Measurements from ENCODE around the gene CHKA. TPM values are rescaled to one million over a fixed set of nuclear protein-coding genes. Genes with fewer than 3 reads are reported as not detected.
"Not testable (repeated sequence)": the region's sequence is repeated elsewhere in the genome, so short reads cannot be mapped to it uniquely, and the experiment has no call there.

Gene CHKA
- total RNA-seq, 1 donor from 2014 or later = 66.2 TPM

GRCh38 chr11:68116126-68116525 is 5.1 kb downstream of the CHKA start:
- no peak for DNase-seq (ENCODE audit: low spot score)

DNA sequence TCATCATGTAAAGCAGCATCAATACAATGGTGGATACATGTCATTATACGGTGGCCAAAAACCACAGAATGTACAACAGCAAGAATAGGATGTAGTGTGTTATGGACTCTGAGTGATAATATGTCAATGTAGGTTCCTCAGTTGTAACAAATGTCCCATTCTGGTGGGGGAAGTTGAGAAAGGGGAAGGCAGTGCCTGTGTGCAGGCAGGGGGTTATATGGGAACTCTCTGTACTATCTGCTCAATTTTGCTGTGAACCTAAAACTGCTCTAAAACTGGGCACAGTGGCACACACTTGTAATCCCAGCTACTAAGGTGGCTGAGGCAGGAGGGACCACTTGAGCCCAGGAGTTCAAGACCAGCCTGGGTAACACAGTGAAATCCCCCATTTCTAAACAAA is 5.9 kb downstream of the CHKA start:
- DNase-seq (ENCODE audit: low spot score) = peak; percentile 22

- DNase-seq (ENCODE audit: low spot score) = no peak
These were observed 7.2 kb downstream of the CHKA start for GRCh38 chr11:68113986-68114385.

DNA sequence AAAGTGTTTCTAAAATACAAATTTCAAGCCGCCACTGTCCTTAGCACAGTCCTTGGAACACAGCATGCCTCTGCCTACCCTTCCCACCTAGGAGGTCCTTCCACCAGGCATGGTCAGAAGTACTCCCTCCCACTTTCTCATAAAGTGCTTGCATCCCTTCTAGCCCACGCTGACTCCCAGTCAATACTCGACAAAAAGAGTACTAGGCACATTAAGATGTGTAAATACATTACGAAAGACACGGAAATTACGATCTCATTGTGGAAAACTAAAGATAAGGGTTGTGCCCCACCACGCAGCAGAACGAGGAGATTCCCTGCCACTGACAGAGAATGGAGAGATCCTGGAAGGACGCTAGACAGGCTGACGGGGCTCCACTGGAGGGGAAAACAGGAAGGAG is 13.5 kb downstream of the CHKA start:
- no peak for DNase-seq (ENCODE audit: low spot score)

DNA sequence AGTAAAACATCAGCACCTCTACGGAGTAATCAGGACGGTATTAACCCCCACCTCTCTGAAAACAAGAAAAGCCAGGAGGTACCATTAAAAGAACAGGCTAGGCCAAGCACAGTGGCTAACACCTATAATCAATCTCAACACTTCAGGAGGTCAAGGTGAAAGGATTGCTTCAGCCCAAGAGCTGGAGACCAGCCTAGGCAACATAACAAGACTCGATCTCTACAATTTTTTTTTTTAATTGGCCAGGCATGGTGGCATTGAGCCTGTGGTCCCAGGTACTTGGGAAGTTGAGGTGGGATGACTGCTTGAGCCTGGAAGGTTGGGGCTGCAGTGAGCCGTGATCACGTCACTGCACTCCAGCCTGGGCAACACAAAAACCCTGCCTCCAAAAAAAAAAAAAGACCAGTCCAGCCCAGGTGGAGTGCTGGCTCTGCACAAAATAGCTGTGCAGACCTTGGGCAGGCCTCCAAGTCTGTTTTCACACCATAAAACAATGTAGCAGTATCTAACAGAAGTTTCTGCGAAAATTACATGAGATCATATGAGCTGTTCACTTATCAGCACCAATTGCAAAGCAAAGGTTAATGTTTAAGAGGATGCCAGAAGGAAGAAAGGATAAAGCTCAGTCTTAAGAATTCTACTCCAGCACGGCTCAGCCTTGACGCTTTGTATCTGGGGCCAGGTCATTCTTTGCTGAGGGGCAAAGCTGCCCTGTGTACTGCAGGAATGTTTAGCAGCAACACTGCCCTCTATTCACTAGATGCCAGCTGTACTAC is 14.8 kb downstream of the CHKA start:
- DNase-seq (ENCODE audit: low spot score) = no peak

- no peak for DNase-seq (ENCODE audit: low spot score)
These were observed 21.4 kb downstream of the CHKA start for GRCh38 chr11:68099474-68100405.

- DNase-seq (ENCODE audit: low spot score) = no peak
These were observed 22.1 kb downstream of the CHKA start for GRCh38 chr11:68099057-68099456.

DNA sequence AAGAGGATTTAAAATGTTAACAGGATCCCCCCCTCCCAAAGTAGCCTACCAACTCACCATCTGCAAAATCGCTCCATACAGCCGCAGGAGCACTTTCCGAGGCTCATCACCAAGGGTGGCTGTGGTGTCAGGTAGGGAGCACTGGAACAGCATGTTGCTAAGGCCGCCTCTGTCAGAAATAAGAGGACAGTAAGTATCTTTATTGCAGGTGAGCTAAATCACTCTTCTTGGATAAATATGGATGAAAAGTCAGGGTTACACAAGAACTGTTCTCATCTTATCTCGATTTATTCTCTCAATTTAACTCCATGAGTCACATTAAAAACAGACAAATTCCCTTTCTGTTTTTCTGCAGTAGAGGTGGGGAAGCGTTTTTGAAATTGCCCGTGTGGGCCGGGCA is 24.2 kb downstream of the CHKA start:
- DNase-seq (ENCODE audit: low spot score) = no peak

- DNase-seq (ENCODE audit: low spot score) = no peak
These were observed 27.6 kb downstream of the CHKA start for GRCh38 chr11:68093565-68093964.

GRCh38 chr11:68092946-68093345 is 28.2 kb downstream of the CHKA start:
- not testable (repeated sequence) for DNase-seq (ENCODE audit: low spot score)

DNA sequence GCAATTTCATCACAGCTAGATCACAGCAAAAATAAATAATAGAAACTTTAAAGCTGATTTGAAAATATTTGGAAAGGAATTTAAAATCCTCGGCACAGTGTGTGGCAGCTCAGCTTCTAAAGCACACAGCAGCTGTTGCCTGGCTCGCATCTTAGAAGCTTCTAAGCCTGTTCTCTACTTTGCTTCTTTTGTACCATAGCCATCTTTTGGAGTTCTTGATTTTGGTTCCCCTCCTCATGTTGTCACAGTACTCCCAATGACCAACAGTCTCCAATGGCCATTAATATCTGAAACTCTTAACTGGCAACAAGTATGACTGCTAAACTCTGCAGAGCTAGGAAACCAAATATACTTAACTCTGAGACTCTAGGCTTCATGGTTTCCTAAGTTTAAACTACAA is 28.8 kb downstream of the CHKA start:
- no peak for DNase-seq (ENCODE audit: low spot score)

DNA sequence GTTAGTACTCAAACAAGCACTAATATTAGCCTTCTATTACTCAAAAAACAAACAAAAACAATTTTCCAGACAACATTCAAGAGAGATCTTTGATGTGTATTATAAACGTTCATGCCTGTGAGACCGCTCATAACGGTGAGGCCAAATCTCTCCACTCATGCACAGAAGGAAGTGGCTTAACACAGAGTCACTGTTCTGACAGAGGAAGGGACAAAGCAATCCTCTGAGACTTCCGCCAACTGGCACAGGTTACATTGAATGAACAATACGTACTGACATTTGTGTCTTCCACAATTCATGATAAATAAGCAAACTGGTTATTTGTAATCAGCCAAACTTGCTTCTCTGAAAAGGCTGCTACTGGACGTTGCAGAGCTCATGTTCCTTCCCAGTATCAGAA is 30.5 kb downstream of the CHKA start:
- DNase-seq (ENCODE audit: low spot score) = no peak

GRCh38 chr11:68090287-68090686 is 30.9 kb downstream of the CHKA start:
- no peak for DNase-seq (ENCODE audit: low spot score)

DNA sequence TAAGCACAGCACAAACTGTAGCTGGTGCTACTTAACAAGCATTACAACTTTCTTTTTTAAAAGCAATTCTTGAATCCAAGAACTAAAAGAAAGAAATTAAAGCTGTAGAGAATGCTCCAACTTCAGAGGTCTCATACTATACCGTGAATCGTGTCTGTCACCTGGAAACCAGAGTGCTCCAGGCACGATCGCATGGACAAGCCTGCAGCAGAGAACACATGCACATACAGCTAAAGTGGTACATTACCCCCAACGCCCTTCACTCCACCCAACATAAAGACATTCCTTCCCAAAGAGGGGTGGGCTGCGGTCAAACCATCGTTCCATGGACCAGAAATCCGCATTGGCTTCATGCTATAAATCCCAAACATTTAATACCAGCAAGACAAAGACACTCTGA is 31.5 kb downstream of the CHKA start:
- DNase-seq (ENCODE audit: low spot score) = peak; percentile 34

DNA sequence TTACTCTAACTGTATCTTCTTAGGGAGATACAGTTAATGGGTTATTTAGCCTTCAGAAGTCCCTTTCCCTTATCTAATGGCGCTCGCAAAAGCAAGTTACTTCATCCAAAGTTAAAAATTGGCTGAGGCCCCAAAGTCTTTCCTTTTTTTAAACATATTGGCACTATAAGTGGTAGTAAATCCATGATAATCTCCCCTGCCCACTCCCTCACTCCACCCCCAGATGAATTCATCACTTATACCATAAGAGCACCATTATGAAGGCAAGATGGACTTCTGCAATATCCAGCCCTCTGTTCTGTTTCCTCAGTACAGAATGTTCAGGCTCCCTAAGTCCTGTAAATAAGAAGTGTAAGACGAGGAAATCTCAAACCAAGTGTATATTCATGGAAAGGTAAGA is 37.7 kb downstream of the CHKA start:
- DNase-seq (ENCODE audit: low spot score) = no peak

- DNase-seq (ENCODE audit: low spot score) = no peak
These were observed 38.7 kb downstream of the CHKA start for GRCh38 chr11:68082481-68082880.

DNA sequence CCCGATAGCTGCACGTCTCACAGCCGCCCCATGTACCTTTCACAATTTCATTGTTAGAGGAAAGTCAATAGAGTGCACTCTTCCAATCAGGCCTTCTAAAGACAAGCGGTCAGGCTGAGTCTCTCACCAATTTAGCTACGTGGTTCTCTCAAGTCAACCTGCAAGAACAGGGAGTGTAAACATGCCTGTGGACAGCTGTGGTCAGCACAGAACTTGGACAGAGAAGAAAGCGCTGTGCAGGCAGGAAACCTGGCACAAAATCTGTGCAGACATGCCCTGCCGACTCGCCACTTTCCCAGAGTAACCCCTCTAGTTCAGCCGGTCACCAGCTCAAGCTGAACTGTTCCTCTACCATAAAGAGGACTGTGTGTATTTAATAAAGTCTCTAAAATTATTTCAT is 39.5 kb downstream of the CHKA start:
- DNase-seq (ENCODE audit: low spot score) = peak; percentile 68

- peak; percentile 29 for DNase-seq (ENCODE audit: low spot score)
These were observed 40.3 kb downstream of the CHKA start for GRCh38 chr11:68080860-68081259.

- DNase-seq (ENCODE audit: low spot score) = peak; percentile 45
These were observed 43.3 kb downstream of the CHKA start for GRCh38 chr11:68077617-68078582.

GRCh38 chr11:68076371-68077042 is 44.7 kb downstream of the CHKA start:
- DNase-seq (ENCODE audit: low spot score) = peak; percentile 33
